Occipital lobe (tissue), 2 donors: Measurements from ENCODE around the gene CDK6. TPM values are rescaled to one million over a fixed set of nuclear protein-coding genes. Genes with fewer than 3 reads are reported as not detected.

Experiments
- DNase-seq: peaks from one replicate; lab custom pipeline; 2025; lab: John Stamatoyannopoulos, UW
- total RNA-seq: library from RNA; depleted of rRNA; stranded (reverse); fragments of >200 nt; gene quantifications from one replicate; pipeline ENCODE4 v1.2.3, GENCODE V29; 2014

Gene CDK6
- total RNA-seq, 1 donor from 2014 or later: 11.1 TPM

GRCh38 chr7:92740134-92740533, 96.2 kb downstream of the CDK6 start:
- DNase-seq: no peak

GRCh38 chr7:92739091-92739490, 97.3 kb downstream of the CDK6 start:
- no peak for DNase-seq

GRCh38 chr7:92737706-92738105, 98.7 kb downstream of the CDK6 start:
- no peak for DNase-seq

- no peak for DNase-seq
Measured at GRCh38 chr7:92736870-92737269, 99.5 kb downstream of the CDK6 start.

- no peak for DNase-seq
Measured at GRCh38 chr7:92735707-92736106, 100.7 kb downstream of the CDK6 start.

GRCh38 chr7:92732316-92733036, 103.9 kb downstream of the CDK6 start:
- no peak for DNase-seq

GRCh38 chr7:92731335-92732063, 104.9 kb downstream of the CDK6 start:
- no peak for DNase-seq

GRCh38 chr7:92730808-92731207, 105.6 kb downstream of the CDK6 start:
- DNase-seq: no peak

- DNase-seq: no peak
Measured at GRCh38 chr7:92729751-92730150, 106.6 kb downstream of the CDK6 start.

- no peak for DNase-seq
Measured at GRCh38 chr7:92729172-92729571, 107.2 kb downstream of the CDK6 start.

- DNase-seq: no peak
Measured at GRCh38 chr7:92727755-92728154, 108.6 kb downstream of the CDK6 start.

GRCh38 chr7:92725161-92725925, 111.0 kb downstream of the CDK6 start:
- no peak for DNase-seq

GRCh38 chr7:92723943-92724342, 112.4 kb downstream of the CDK6 start:
- DNase-seq: no peak

- DNase-seq: no peak
Measured at GRCh38 chr7:92723205-92723604, 113.2 kb downstream of the CDK6 start.

GRCh38 chr7:92722541-92722940, 113.8 kb downstream of the CDK6 start:
- DNase-seq: no peak

GRCh38 chr7:92720604-92721350, 115.6 kb downstream of the CDK6 start:
- DNase-seq: no peak

- peak; percentile 41 for DNase-seq
Measured at GRCh38 chr7:92717993-92718716, 118.2 kb downstream of the CDK6 start.

GRCh38 chr7:92717623-92717992, 118.8 kb downstream of the CDK6 start:
- DNase-seq: no peak

GRCh38 chr7:92716825-92717580, 119.4 kb downstream of the CDK6 start:
- DNase-seq: no peak

- no peak for DNase-seq
Measured at GRCh38 chr7:92715963-92716362, 120.4 kb downstream of the CDK6 start.
